LNCAP (cell line): ENCODE measurements around the gene SCIN.

Experiments
- TF ChIP-seq, protein P1 (sequence below): fragments of 450-650 bp; IDR thresholded peaks from 2 replicates; pipeline ENCODE4 v1.5.1; 2017; ENCODE audit warnings: mild to moderate bottlenecking

The SCIN gene

DNA sequence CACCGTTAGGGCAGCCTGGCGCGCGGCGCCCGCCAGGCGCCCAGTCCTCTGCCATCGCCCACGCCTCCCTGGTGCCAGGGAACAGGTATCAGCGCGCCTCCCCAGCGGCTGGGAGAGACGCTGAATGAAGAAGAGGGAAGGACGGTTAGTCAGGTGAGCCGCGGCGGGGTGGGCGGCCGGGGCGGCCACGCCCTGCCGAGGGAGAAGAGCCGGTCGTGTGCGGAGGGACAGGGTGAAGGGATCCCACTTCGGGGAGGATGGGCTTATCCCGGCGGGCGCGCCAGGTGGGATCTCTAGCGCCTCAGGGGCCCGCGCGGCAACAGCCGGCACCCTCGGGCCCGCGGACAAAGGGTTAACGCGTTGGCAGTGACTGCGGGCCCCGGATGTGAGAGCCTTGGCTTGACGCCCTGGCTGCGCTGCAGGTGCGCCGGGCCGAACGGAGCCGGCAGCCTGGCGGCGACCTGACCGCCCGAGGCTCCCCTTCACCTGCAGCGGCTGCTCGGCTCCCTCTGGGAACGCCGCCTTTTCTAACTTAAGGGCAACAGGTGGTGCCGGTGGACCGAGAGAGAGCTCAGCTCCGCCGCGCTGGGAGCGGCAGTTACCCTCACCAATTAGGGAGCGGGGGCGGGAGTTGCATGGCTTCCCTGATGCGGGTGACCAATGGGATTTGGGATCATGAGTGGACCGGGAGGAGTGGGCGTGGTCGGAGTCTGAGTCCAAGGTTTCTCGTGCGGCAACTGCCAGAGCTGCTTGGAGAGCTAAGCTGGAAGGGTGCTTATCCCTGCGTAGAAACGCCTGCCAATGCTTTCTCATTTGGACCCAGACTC lies 116.6 kb downstream of the SCIN start, which contains the start of gene ARL4A:
TSS of gene ARL4A (plus strand) at position 743 of the 827 bp plus-strand sequence. CDS start 622 bp downstream, outside the sequence.
- TF ChIP-seq, protein P1, sequence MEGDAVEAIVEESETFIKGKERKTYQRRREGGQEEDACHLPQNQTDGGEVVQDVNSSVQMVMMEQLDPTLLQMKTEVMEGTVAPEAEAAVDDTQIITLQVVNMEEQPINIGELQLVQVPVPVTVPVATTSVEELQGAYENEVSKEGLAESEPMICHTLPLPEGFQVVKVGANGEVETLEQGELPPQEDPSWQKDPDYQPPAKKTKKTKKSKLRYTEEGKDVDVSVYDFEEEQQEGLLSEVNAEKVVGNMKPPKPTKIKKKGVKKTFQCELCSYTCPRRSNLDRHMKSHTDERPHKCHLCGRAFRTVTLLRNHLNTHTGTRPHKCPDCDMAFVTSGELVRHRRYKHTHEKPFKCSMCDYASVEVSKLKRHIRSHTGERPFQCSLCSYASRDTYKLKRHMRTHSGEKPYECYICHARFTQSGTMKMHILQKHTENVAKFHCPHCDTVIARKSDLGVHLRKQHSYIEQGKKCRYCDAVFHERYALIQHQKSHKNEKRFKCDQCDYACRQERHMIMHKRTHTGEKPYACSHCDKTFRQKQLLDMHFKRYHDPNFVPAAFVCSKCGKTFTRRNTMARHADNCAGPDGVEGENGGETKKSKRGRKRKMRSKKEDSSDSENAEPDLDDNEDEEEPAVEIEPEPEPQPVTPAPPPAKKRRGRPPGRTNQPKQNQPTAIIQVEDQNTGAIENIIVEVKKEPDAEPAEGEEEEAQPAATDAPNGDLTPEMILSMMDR = peak; percentile 51

DNA sequence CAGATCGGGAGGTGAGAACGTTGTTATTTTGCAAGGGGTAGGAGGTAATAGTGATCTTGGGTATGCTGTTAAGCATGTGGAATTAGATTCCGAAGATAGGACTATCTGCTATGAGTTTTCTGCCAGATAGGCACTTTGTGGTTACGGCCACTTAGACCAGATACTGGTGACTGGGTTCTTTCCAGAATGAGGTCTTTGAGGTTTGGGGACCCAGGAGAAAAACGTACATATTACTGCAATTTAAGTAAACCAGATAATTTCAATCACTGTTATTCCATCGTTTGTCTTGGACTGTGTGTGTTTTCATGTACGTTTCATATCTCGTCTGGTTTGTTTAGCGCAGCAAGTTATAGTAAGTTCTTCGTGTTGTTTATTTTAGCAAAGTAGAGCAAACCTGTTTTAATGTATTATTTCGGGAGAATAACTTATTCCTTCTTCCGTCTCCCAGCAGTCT lies 117.2 kb downstream of the SCIN start:
- TF ChIP-seq, protein P1 = no peak

DNA sequence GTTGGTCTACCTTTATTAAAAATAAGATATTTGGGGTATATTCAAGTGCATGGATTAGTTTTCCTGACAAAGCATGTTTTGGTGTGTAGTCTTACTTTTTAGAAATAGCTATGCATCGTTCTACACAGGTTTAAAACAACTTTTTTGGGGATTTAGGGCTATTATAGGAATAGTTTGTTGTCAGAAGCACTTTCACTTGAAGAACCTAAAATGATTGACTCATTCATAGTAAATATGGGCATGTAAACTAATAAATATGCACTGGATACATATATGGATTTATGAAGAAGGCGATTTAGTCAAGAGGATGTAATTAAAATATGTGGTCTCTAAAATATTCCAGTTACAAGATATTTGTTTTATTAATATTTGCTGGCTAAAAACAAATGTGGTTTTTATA lies 118.9 kb downstream of the SCIN start:
- TF ChIP-seq, protein P1 = no peak

DNA sequence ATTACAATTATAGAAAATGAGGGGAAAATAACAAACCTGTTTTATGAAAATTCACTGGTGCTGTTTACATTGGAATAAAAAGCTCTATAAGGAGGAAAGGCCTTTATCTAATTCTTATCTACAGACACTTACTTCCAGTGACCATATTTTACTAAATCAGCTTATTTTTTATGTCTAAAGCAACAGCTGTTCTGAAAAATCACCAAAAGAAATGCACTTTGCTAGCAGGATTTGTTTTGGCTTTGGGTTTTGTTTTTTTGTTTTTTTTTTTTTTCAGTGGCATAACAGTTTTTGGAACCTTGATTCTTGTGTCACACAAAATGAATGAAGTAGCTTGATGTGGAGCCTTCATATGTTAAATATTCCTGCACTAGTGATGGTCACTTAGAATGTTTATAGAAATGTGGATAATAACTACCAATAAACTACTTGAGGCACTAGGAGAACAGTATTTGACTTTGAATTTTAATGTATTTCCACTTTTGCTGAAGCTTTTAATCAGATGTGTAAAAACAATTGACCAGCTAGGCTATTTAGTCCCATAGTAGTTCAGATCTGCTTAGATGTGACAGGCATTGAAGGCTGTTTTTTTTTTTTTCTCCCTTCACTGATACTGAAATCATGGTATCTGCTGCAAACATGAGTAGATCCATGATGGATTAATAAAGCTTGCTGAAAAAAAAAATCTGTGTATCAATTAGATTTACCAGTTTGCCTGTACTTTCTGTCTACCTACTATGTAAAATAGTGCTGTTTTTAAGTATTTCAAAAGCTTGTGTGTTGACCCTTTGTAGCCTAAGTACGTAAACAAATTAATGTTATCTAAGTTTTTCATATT lies 119.7 kb downstream of the SCIN start:
- TF ChIP-seq, protein P1 = no peak

DNA sequence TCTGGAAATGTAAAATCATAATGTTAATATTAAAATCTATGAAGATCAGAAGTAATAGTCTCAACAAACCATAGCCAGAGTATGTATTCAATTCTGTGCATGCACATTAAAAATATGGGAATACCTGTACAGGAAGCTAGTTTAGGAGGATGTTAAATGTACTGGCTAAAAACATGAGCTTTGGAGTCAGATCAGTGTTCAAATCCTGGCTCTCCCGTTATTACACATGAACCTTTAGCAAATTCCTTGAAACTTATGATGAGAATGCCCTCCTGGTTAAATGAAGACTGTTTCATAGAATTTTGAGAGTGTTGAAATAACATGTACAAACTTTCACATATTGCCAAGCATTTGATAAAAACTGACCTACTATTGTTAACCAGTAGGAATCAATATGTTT lies 121.5 kb downstream of the SCIN start:
- TF ChIP-seq, protein P1 = no peak

DNA sequence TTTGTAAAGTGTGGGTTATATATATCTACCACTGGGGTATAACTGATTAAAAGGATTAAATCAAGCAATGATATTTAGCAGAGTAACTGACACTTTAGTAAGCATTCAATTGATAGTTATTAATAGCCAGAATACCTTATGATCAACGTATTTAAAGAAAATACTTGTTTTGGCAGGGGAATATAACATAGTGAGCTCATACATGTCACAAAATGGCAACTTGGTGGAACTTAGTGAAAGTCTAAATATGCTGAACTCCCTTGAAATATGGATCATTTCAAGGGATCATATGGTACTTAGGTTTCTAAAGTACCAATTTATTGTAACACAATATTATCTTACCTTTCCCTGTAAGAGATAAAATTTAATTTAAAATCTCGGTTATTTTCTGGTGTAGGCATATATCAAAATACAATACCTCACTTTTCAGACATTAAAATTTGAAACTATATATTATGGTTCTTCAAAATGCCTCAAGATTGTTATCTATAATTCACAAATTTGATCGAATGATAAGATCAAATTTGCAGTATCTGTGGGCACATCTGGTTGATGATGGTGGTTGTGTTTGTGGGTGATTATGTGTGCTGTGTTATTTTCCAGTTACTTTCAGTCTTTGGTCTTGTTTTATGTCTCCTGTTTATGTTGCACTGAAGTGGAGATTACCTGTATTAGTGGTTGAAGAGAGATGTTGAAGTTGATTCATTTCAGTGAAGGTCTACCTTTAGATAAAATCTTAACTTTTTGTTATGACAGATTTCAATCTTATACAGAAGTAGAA lies 122.1 kb downstream of the SCIN start:
- TF ChIP-seq, protein P1 = no peak

DNA sequence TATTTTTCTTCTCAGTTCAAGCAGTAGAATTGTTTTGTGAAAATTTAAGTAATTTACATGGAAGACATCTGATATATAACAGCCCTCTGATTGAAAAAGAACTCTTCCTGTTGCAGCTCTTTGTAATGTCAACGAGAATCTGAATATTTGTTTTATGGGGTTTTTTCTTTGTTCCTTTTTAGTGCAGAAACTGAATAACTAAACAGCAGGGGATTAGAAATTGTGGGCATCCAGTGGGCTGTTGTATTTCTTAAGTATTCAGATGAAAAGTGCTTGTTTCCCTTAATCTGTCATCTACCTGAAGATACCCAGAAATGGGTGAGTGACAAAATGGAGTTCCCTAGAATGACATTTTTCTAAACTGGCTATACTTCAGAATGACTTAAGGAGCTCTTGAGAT lies 124.3 kb downstream of the SCIN start:
- TF ChIP-seq, protein P1 = no peak
